ENCODE results near the gene FXYD5.

FXYD5 gene

GRCh38 chr19:35216833-35217648, 62.5 kb downstream of the FXYD5 start:
- peak in 4 of 6 experiments; percentile 8 to 44 (median 37) for DNase-seq

- no peak for DNase-seq
These were observed 63.1 kb downstream of the FXYD5 start for GRCh38 chr19:35217649-35217990.

GRCh38 chr19:35219008-35219407, 64.5 kb downstream of the FXYD5 start:
- no peak for DNase-seq
